Mucosa of descending colon (tissue), 3 donors: ENCODE data around the gene SUCLA2. TPM values are rescaled to one million over a fixed set of nuclear protein-coding genes. Genes with fewer than 3 reads are reported as not detected.

Experiments
- ATAC-seq: fragments of 200-7000 bp; cut with Tn5 transposase; one replicate; pipeline ENCODE4 v1.9.1; 2020; ENCODE audit warnings: mild to moderate bottlenecking, moderate library complexity
- DNase-seq, 3 donors: peaks; one replicate each; pipeline ENCODE4 v3.0.0-alpha.2; 2020
- H3K36me3 ChIP-seq: fragments of 200-600 bp; one replicate; pipeline ENCODE4 v1.8.0; 2021; ENCODE audit warnings: low read depth, mild to moderate bottlenecking
- H3K4me1 ChIP-seq: fragments of 200-600 bp; one replicate; pipeline ENCODE4 v1.8.0; 2021; ENCODE audit warnings: low read depth, mild to moderate bottlenecking
- H3K4me3 ChIP-seq: fragments of 200-600 bp; one replicate; pipeline ENCODE4 v1.8.0; 2021; ENCODE audit warnings: mild to moderate bottlenecking
- H3K9me3 ChIP-seq: fragments of 200-600 bp; one replicate; pipeline ENCODE4 v1.8.0; 2021; ENCODE audit warnings: mild to moderate bottlenecking
- intact Hi-C, 2 donors: fragments of 100-400 bp; cut with DNase I in 1 of 2; cut with micrococcal nuclease in 1 of 2; formaldehyde crosslinking; loops; one replicate each; pipeline versions ENCODE4 v1.11.0 to v1.11.1; 2022; cut with DNase I, micrococcal nuclease
- total RNA-seq, 3 donors: library from RNA; stranded (reverse); fragmentation: NEBNext Ultra II Directional in 2 of 3; extraction: Animal tissue kit (Norgen Biotek cat#: 25700) in 2 of 3; gene quantifications; one replicate each; pipeline versions ENCODE4 v1.2.1 to v1.2.4, GENCODE V29; 2021 to 2023
- TF ChIP-seq, protein P1 (sequence below): fragments of 200-600 bp; IDR thresholded peaks from one replicate; pipeline ENCODE4 v1.8.0; 2022; ENCODE audit warnings: antibody characterized with exemption, mild to moderate bottlenecking
- donor health status: DM: no; HTN: no; CAD: no; lungs with moderate emphysema.
- donor health status: DM: no; HTN: no; CAD: no.
- donor health status: DM: no; HTN: yes; CAD: no.

Gene SUCLA2
- total RNA-seq, 3 donors from 2014 or later: 42.3 to 66.8 (median 62.1) TPM

DNA sequence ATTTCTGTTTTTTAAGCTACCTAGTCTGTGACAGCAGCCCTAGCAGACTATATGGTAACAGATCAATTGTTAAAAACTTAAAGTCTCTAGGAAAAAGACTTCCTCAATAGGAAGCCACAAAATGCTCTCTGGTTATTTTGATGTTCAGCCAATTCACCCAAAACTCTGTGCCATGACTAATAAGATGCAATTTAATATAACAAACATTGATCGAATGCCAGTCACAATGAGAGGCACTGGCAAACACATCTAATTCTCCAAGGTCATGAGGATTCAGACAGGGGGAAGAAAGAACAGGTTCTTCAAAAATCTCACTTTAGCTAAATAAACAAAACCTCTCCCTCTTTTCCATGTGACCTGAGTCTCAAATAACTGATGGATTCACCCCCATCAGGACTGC, 107.5 kb downstream of the SUCLA2 start:
- Histone ChIP-seq H3K4me3 (no peak overlapping the region), H3K4me1 (no peaks in the 10 kb centered on the region), H3K9me3 (no peaks in the 10 kb centered on the region), H3K36me3 (no peaks in the 10 kb centered on the region)
- DNase-seq (no peak), ATAC-seq (no peak)
- TF ChIP-seq, protein P1, sequence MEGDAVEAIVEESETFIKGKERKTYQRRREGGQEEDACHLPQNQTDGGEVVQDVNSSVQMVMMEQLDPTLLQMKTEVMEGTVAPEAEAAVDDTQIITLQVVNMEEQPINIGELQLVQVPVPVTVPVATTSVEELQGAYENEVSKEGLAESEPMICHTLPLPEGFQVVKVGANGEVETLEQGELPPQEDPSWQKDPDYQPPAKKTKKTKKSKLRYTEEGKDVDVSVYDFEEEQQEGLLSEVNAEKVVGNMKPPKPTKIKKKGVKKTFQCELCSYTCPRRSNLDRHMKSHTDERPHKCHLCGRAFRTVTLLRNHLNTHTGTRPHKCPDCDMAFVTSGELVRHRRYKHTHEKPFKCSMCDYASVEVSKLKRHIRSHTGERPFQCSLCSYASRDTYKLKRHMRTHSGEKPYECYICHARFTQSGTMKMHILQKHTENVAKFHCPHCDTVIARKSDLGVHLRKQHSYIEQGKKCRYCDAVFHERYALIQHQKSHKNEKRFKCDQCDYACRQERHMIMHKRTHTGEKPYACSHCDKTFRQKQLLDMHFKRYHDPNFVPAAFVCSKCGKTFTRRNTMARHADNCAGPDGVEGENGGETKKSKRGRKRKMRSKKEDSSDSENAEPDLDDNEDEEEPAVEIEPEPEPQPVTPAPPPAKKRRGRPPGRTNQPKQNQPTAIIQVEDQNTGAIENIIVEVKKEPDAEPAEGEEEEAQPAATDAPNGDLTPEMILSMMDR: no peak
- intact Hi-C loops: no loop called here

Other genes starting within 250 kb of the SUCLA2 start
- gene NUDT15, start 36.5 kb upstream of the SUCLA2 start, total RNA-seq: 10 to 100 TPM; 17.9 to 25.4 (median 21.6) TPM
- 10 to 100 TPM; 42.0 to 47.6 (median 43.6) TPM for gene MED4, start 93.8 kb upstream of the SUCLA2 start, total RNA-seq
- gene ITM2B, start 231.9 kb upstream of the SUCLA2 start, total RNA-seq: 100 to 1,000 TPM; 418 to 517 (median 511) TPM